K562 (cell line): ENCODE results near the gene CLEC4M.

ENCODE experiments used
- HCFC1 ChIP-seq: IDR thresholded peaks from 2 replicates; pipeline ENCODE4 v1.6.1; 2012; ENCODE audit warnings: low read depth, low read length, improper control_type of control experiment
- NR2C1 ChIP-seq, 2 experiments: fragments of 450-650 bp; IDR thresholded peaks; 2 replicates each; pipeline ENCODE4 v1.6.1; 2017; ENCODE audit warnings: mild to moderate bottlenecking in 2 of 2, antibody characterized with exemption in 1 of 2, inconsistent platforms in 1 of 2, missing compliant biosample characterization in 1 of 2, missing genetic modification characterization in 1 of 2
- TF ChIP-seq, protein P1 (sequence below), 2 experiments: fragments of 450-650 bp in 1 of 2; sonication (generic) in 1 of 2; formaldehyde crosslinking in 1 of 2; IDR thresholded peaks in 1 of 2; conservative IDR thresholded peaks in 1 of 2; 2 replicates each; pipeline versions ENCODE4 v1.6.1 to v1.8.1; 2016 to 2023; ENCODE audit warnings: mild to moderate bottlenecking in 2 of 2, moderate library complexity in 2 of 2, inconsistent platforms in 1 of 2, missing genetic modification reagents in 1 of 2
- TF ChIP-seq, protein P2 (sequence below), 3 experiments: IDR thresholded peaks in 2 of 3; conservative IDR thresholded peaks in 1 of 3; 2 replicates each; pipeline ENCODE4 v1.5.1; 2011 to 2012; ENCODE audit warnings: low read length in 3 of 3, mild to moderate bottlenecking in 3 of 3, control low read depth in 2 of 3, improper control_type of control experiment in 1 of 3, inconsistent platforms in 1 of 3, low read depth in 1 of 3, mixed read lengths in 1 of 3, moderate library complexity in 1 of 3; ENCODE audit not compliant: insufficient read depth in 2 of 3

DNA sequence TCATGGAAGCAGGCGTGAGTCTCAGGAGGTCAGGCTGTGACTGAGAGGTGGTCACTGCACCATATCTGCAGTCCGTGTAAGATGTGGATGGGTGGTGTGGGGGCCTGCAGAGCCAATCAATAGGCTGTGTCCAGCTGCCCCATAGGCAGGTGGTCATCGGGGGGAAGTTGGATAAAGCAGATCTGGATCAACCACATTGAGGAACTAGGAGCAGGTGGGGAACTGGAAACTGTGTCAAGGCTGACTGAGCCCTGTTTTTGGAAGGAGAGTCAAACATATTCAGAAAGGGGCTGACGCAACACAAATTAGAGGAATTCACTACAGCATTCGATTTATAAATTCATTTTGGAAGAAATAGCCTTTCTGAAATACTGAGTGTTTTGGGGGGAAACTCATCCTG, 15.0 kb downstream of the CLEC4M start:
- TF ChIP-seq, protein P1, sequence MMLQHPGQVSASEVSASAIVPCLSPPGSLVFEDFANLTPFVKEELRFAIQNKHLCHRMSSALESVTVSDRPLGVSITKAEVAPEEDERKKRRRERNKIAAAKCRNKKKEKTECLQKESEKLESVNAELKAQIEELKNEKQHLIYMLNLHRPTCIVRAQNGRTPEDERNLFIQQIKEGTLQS (IDR thresholded peaks at IDR 0.05) = no peak
- TF ChIP-seq, protein P1 (CRISPR knock-in tag; conservative IDR thresholded peaks at IDR 0.05) = no peak
- TF ChIP-seq, protein P2, sequence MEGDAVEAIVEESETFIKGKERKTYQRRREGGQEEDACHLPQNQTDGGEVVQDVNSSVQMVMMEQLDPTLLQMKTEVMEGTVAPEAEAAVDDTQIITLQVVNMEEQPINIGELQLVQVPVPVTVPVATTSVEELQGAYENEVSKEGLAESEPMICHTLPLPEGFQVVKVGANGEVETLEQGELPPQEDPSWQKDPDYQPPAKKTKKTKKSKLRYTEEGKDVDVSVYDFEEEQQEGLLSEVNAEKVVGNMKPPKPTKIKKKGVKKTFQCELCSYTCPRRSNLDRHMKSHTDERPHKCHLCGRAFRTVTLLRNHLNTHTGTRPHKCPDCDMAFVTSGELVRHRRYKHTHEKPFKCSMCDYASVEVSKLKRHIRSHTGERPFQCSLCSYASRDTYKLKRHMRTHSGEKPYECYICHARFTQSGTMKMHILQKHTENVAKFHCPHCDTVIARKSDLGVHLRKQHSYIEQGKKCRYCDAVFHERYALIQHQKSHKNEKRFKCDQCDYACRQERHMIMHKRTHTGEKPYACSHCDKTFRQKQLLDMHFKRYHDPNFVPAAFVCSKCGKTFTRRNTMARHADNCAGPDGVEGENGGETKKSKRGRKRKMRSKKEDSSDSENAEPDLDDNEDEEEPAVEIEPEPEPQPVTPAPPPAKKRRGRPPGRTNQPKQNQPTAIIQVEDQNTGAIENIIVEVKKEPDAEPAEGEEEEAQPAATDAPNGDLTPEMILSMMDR (IDR thresholded peaks at IDR 0.05 in 2 of 3, conservative IDR thresholded peaks at IDR 0.05 in 1 of 3; ENCODE audit: insufficient read depth in 2 of 3, low read depth in 1 of 3, low read length in 3 of 3) = no peak
- TF ChIP-seq NR2C1 (IDR thresholded peaks at IDR 0.05) = no peak
- no peak for TF ChIP-seq NR2C1 (tag; IDR thresholded peaks at IDR 0.05)
- no peak for TF ChIP-seq HCFC1
